RPMI7951 (cell line): ENCODE data around the gene SH3GL2. TPM values are rescaled to one million over a fixed set of nuclear protein-coding genes. Genes with fewer than 3 reads are reported as not detected.

Source experiments
- DNase-seq: peaks from one replicate; pipeline ENCODE4 v3.0.0-alpha.2; 2012; ENCODE audit warnings: low read depth
- total RNA-seq: library from RNA; depleted of rRNA; stranded (reverse); fragments of >200 nt; shearing (Covaris generic); gene quantifications from 2 replicates; pipeline ENCODE4 v1.2.3, GENCODE V29; 2014

SH3GL2 gene
- total RNA-seq, 1 experiment from 2014 or later = not detected

DNA sequence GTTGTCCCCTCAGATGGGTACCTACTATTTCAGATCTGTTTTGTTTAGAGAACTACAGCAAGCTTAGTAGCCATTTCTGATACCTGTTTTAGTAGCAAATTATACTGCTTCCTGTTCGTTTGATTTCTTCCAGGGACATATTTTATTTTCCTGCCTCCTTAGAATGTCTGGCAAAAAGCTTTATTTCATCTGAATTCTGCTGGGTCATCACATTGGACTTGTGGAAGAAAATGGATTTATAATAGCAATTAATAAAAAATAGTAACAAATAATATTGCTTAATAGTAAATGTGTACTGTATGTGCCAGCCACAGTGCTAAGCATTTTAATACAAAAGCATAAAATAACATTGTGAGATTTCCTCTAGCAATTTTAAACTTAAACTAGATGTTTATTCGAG, 79.4 kb downstream of the SH3GL2 start:
- no peak for DNase-seq

DNA sequence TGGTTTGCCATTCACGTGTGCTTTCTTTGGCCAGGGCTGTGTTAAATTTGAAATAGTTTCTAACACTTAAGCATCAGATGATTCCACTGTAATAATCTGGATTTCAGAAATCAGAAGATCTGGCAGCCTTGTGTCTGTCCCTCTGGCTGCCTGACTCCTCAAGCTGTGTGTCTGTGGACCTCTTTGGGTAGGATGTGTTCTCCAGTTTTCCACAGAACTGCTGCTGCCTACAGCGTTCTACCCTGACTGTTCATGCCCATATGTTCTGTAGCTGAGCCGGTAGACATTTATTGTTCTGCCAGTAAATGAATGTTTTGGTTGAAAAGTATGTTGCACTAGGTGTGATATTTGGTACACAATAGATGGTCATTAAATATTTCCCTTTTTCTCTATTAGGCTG, 81.3 kb downstream of the SH3GL2 start:
- no peak for DNase-seq

DNA sequence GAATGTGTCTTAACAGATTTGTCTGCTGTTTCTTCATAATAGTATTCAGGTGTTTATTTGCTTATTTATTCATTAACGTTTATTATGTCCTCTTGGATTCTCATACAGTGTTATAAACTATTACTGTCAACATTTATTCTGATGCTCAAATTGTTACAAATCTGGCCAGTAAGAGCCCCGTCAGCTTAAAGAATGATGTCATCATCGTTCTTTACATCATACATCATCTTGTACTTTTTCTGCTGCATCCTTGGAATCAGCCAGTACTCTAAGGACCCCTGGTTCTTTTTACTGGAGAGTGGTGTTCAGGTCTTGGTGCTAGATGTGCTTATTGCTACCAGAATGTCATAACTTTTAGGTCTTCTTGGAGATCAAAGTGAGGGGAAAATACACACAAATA, 86.6 kb downstream of the SH3GL2 start:
- DNase-seq = no peak

GRCh38 chr9:17669206-17669605, 90.3 kb downstream of the SH3GL2 start:
- no peak for DNase-seq

GRCh38 chr9:17682684-17683083, 103.8 kb downstream of the SH3GL2 start:
- no peak for DNase-seq

DNA sequence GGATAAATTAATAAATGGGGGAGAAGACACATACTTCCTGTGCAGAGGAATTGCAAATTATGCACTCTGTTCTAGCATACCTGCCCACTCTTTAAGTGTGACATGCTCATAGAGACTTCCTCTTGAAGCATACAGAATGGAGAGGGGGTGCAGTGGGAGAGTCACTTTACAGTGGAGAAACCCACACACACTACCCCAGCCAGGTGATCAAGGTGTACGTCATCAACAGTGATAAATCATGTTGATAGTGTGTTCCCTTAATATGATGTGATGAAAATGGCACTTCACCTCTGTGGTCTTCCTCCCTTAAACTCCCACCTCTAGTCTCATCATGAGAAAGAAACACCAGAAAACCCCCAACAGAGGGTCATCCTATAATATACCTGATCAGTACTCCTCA, 110.0 kb downstream of the SH3GL2 start:
- DNase-seq = no peak

- DNase-seq = no peak
These were observed 115.5 kb downstream of the SH3GL2 start for GRCh38 chr9:17694336-17694735.

GRCh38 chr9:17695482-17695881, 116.6 kb downstream of the SH3GL2 start:
- no peak for DNase-seq

DNA sequence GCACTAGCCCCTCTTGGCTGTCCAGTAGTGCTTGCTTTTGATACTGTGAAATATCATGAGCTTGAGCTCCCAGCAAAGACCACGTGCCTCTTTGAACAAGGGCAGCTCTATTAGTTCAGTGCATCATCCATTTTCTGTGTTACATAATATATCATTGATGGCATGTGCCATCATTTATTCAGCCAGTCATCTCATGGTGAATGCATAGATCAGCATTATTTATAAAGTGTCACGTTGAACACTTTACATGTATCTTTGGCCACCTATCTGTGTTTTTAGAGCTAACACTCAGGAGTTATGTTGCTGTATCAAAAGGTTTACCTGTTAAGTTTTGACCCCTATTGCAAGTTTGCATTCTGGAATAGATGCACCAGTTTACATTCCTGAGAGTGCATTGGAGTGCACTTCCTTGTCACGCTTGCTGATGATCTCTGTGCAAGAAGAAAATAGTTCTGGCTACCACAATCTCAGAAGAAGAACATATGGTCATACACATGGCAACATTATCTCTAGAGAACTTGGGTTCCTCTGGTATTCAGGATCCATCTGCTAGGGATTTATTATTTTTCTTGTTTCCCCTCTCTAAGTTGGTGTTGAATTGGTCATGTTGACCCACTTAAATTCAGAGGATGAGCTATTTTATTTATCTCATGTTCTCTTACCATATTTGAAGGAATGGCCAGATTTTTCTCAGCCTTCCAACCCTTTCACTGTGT, 120.9 kb downstream of the SH3GL2 start:
- DNase-seq = no peak

DNA sequence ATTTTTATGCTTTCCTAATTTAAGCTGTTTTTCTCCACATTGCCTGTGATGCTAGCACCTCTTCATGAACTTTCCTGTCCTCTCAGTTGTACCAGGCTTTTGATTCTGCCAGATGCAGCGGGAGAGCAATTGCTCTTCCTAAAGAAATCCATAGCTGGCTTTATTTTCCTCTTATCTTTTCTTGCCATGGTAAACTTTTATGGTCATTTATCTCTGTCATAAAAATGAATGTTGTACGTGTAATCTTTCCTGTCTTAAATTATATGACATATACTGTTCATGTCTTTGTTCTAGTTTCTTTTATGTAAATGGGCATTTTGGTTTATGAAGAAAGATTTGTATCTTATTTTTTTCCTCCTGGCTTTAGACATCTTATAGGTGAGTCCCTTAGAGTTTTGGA, 127.5 kb downstream of the SH3GL2 start:
- no peak for DNase-seq

GRCh38 chr9:17719053-17719452, 140.2 kb downstream of the SH3GL2 start:
- DNase-seq = no peak

GRCh38 chr9:17721954-17722353, 143.1 kb downstream of the SH3GL2 start:
- DNase-seq = no peak

GRCh38 chr9:17723656-17724055, 144.8 kb downstream of the SH3GL2 start:
- no peak for DNase-seq

DNA sequence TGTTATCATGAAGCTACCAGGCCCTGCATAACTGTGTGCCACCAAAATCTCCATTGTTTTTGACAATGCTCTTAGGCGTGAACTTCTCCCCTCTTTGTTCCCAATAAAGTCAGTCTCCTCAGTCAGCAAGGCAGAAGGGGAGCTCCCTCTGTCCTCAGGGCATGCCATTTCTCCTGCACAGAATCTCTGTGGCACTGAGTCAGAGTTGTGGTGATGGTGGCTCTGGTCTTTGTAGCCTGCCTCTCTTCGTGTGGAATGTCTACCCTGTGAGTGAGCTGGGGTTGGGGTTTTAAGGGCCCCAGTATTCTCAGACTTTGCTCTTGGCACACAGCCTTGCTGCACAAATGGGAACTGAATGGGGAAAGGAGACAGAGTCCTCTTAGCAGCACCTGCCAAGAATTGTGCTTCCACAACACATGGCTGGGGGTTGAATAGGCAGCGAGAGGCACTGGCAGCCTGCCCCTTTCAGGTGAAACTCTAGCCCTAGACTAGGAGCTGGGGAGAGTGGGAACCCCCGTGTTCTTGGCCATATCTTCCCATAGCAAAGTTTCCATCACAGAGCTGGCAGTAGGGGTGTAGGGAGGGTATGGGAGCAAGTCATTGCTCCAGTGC, 146.6 kb downstream of the SH3GL2 start:
- DNase-seq = no peak

DNA sequence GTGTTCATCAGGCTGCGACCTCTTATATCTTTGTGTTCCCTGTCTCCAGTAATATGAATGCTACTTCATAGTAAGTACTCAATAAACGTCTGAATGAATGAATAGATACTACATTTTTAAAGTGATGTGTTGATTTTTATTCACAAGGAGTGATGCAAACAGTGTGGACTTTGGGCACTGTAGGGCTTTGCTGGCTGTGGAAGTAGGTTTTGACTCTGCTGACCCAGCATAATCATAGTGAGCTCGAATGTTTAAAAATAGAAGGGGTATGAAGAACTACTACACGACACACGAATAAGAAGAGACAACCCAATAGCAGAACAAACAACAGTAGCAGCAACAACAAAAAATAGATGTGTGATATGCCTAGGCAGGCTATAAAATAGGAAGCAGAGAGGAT, 147.4 kb downstream of the SH3GL2 start:
- no peak for DNase-seq

DNA sequence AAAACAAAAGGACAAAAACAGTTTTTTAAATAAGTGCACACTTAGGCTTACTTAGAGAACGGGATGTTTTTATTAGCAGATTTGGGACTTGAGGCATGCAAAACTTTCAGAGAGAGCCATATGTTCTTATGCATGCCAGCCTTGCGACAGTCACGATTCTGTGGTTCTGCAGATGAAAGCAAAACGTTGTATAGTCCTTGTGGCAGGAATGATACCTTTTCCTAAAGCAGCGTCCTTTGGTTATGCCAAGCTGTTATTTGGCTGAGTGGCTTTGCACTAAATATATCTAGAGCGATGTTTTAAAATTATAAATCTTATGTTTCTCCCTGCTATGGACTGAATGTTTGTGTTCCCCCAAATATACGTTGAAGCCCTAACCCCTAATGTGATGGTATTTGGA, 152.0 kb downstream of the SH3GL2 start:
- DNase-seq = no peak

GRCh38 chr9:17731308-17731707, 152.4 kb downstream of the SH3GL2 start:
- DNase-seq = no peak

DNA sequence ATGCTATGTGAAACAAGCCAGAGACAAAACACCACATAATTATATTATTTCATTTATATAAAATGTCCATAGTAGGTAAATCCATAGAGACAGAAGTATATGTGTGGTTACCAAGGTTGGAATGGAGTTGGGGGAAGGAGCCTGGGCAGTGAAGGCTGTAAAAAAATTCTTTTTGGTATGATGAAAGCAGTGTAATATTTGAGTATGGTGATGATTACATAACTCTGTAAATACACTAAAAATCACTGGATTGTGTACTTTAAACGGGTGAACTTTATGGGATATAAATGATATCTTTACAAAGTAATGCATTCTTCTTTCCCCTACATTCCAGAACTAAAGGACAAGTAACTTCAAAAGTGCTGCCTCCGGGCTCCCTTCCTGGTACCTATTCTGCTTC, 155.8 kb downstream of the SH3GL2 start:
- DNase-seq = no peak

- DNase-seq = no peak
These were observed 157.0 kb downstream of the SH3GL2 start for GRCh38 chr9:17735859-17736258.

DNA sequence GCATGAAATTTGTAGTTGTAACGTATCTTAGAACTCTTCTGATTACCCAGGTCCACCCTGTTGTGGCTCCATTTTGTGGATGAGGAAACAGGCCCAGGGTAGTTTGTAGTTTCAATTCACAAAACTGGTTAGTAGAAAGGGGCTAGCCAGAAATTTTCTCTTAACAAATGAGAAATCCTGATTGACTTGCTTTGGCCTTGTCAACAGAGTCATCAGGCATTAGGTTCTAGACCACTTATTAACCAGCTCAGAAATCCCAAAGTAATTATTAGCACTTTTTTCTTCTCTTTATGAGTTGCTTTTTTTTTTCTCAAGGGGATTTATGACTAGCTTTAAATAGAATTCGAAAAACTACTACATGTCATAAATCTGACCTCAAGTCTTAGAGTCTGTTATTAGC, 160.2 kb downstream of the SH3GL2 start:
- DNase-seq = no peak

DNA sequence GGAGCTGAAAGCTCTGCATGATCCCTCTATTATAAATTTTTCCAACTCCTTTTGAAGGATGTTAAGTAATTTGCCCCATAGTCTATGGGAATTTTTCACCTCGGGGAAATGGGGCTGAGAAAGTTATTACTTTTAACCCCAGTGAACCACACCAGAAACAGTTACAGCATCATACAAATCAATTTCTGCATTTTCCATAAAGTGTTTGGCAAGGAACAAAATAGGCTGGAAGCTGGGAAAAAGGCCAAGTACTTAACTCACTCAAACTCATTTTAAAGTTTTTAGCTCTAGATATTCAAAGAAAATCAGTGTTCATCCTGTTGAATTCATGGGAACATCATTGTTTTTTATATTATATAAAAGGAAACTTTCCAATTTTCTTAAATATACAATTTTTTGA, 160.9 kb downstream of the SH3GL2 start:
- no peak for DNase-seq

DNA sequence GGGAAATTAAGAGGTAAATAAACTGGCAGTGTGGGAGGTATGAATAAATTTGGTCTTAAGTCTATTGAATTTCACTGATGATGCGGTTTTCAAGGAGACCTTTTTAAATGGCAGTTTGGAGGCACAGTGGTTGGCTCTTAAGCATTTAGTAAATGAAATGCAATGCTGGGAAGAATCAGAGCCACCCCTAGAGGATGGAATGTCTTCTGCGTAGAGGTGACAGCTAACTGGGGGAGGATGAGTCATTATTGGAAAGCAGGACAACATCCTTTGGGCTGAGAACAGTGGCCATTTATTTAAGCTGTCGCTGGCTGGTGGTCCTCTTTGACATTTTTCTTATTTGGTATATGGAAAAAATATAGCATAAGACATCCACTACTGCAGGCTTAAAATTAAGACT, 163.2 kb downstream of the SH3GL2 start:
- DNase-seq = no peak

DNA sequence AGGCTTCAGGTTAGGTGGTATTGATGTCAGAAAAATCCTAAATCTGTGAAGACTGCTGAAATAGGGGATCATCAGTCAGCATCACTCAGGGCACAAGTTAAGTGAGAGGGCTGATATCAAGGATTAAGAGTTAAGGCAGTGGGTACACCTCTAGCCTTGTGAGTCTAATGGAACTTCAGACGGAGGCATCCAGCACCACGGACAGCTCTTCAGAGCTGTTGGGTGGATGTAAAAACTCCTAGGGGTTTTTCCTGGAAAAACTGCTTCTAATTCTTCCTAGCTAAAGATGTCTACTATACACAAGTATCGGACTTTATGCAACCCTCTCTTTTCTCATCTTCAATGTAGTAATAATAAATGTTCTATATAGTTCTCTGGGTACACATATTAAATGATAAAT, 165.9 kb downstream of the SH3GL2 start:
- DNase-seq = no peak

DNA sequence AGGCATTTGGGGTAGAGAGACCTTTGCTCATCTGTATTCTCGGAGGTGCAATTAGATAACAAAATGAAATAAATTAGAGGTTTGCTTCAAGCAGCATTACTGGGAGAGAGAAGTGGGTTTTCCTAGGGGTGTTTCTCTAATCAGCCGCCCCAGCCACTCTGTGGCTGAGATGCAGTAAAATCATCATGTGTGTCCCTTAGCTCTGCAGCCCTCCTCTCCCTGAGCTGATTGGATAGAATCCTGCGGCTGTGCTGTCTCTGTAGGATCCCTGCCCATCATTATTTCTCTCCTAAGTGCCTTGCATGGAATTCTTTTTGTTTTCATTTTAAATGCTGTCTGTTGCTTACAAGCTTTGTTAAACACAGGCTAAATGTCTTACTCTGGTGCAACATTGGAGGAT, 171.4 kb downstream of the SH3GL2 start:
- no peak for DNase-seq
